NT2/D1 (cell line): Measurements from ENCODE around the gene FGD4.

Experiments
- YY1 ChIP-seq: IDR thresholded peaks from 2 replicates; pipeline ENCODE4 v1.6.1; 2011; ENCODE audit not compliant: insufficient read length, insufficient read depth
- ZNF274 ChIP-seq: IDR thresholded peaks from 2 replicates; pipeline ENCODE4 v1.6.1; 2011; ENCODE audit warnings: mild to moderate bottlenecking, low read depth, low read length

DNA sequence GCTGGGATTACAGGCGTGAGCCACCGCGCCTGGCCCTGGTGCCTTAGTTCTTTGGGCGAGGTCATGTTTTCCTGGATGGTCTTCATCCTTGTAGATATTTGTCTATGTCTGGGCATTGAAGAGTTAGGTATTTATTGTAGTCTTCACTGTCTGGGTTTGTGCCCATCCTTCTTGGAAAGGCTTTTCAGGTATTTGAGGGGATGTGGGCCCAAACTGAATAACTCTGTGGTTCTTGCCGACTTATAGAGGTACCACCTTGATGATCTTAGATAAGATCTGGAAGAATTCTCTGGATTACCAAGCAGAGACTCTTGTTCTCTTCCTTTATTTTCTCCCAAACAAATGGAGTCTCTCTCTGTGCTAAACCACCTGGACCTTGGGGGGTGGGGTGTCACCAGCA lies 18.9 kb downstream of the FGD4 start:
- no peak for TF ChIP-seq YY1
- TF ChIP-seq ZNF274 = no peak
